HepG2 (cell line): ENCODE measurements around the gene ODR4. TPM values are rescaled to one million over a fixed set of nuclear protein-coding genes. Genes with fewer than 3 reads are reported as not detected.

Source experiments
- ATF7 ChIP-seq, 2 experiments: fragments of 450-650 bp in 1 of 2; sonication (generic) in 1 of 2; formaldehyde crosslinking in 1 of 2; IDR thresholded peaks; 2 replicates each; pipeline versions ENCODE4 v1.4.0 to v1.6.1; 2016 to 2020; ENCODE audit warnings: antibody characterized with exemption in 1 of 2, mild to moderate bottlenecking in 1 of 2, missing genetic modification reagents in 1 of 2
- CHD2 ChIP-seq: IDR thresholded peaks from 2 replicates; pipeline ENCODE4 v1.6.1; 2011; ENCODE audit warnings: low read depth, low read length, improper control_type of control experiment
- FLYWCH1 ChIP-seq: sonication (generic); formaldehyde crosslinking; IDR thresholded peaks from 2 replicates; pipeline ENCODE4 v1.8.1; 2023; ENCODE audit warnings: mild to moderate bottlenecking, missing genetic modification reagents
- FOSL2 ChIP-seq: sonication (generic); formaldehyde crosslinking; IDR thresholded peaks from 2 replicates; pipeline ENCODE4 v1.4.0; 2020; ENCODE audit warnings: missing genetic modification reagents
- FOXA3 ChIP-seq: IDR thresholded peaks from 2 replicates; pipeline ENCODE4 v1.6.1; 2016; ENCODE audit warnings: missing genetic modification reagents, missing compliant biosample characterization
- FOXK2 ChIP-seq: fragments of 450-650 bp; IDR thresholded peaks from 2 replicates; pipeline ENCODE4 v1.6.1; 2016
- MAFF ChIP-seq: IDR thresholded peaks from 2 replicates; pipeline ENCODE4 v1.6.1; 2011; ENCODE audit warnings: low read depth, low read length, improper control_type of control experiment
- MAFG ChIP-seq: sonication (generic); formaldehyde crosslinking; IDR thresholded peaks from 2 replicates; pipeline ENCODE4 v1.5.1; 2020; ENCODE audit warnings: mild to moderate bottlenecking, missing genetic modification reagents
- MED8 ChIP-seq: sonication (generic); formaldehyde crosslinking; IDR thresholded peaks from 2 replicates; pipeline ENCODE4 v1.8.1; 2023; ENCODE audit warnings: mild to moderate bottlenecking, missing genetic modification reagents; ENCODE audit not compliant: insufficient replicate concordance
- MNT ChIP-seq: fragments of 450-650 bp; IDR thresholded peaks from 2 replicates; pipeline ENCODE4 v1.6.1; 2016
- MTERF4 ChIP-seq: sonication (generic); formaldehyde crosslinking; IDR thresholded peaks from 2 replicates; pipeline ENCODE4 v1.8.0; 2023; ENCODE audit warnings: mild to moderate bottlenecking, missing genetic modification reagents
- NCOA1 ChIP-seq: sonication (generic); formaldehyde crosslinking; IDR thresholded peaks from 2 replicates; pipeline ENCODE4 v1.9.0; 2021; ENCODE audit warnings: missing genetic modification reagents
- PHF5A ChIP-seq: IDR thresholded peaks from one replicate; pipeline ENCODE4 v1.6.1; 2018; ENCODE audit warnings: low read depth, missing genetic modification reagents; ENCODE audit not compliant: unreplicated experiment
- PRPF4 ChIP-seq: fragments of 200-400 bp; formaldehyde crosslinking; IDR thresholded peaks from 2 replicates; pipeline ENCODE4 v1.6.1; 2016; ENCODE audit warnings: low read length, low read depth; ENCODE audit not compliant: poor library complexity, severe bottlenecking
- RBFOX2 ChIP-seq: fragments of 200-400 bp; formaldehyde crosslinking; IDR thresholded peaks from 2 replicates; pipeline ENCODE4 v1.6.1; 2017; ENCODE audit warnings: low read depth, mild to moderate bottlenecking, low read length
- SAFB2 ChIP-seq: sonication (generic); formaldehyde crosslinking; IDR thresholded peaks from 2 replicates; pipeline ENCODE4 v1.5.1; 2020; ENCODE audit warnings: missing genetic modification reagents, low read depth, mild to moderate bottlenecking, borderline replicate concordance
- SIX4 ChIP-seq: sonication (generic); formaldehyde crosslinking; IDR thresholded peaks from 2 replicates; pipeline ENCODE4 v1.4.0; 2020; ENCODE audit warnings: missing genetic modification reagents
- SMAD3 ChIP-seq: sonication (generic); formaldehyde crosslinking; IDR thresholded peaks from 2 replicates; pipeline ENCODE4 v1.4.0; 2020; ENCODE audit warnings: missing genetic modification reagents
- SRSF1 ChIP-seq: fragments of 200-400 bp; formaldehyde crosslinking; optimal IDR thresholded peaks from 2 replicates; pipeline ENCODE3; 2017; ENCODE audit warnings: mild to moderate bottlenecking, low read depth, low read length, moderate library complexity
- ZFP91 ChIP-seq: sonication (generic); formaldehyde crosslinking; IDR thresholded peaks from 2 replicates; pipeline ENCODE4 v1.9.0; 2022; ENCODE audit warnings: missing genetic modification reagents, mild to moderate bottlenecking, borderline replicate concordance
- ZNF138 ChIP-seq: sonication (generic); formaldehyde crosslinking; IDR thresholded peaks from 2 replicates; pipeline ENCODE4 v1.5.0; 2020; ENCODE audit warnings: mild to moderate bottlenecking, low read depth, missing genetic modification reagents
- ZNF510 ChIP-seq: sonication (generic); formaldehyde crosslinking; IDR thresholded peaks from 2 replicates; pipeline ENCODE4 v1.4.0; 2020; ENCODE audit warnings: low read depth, mild to moderate bottlenecking, missing genetic modification reagents
- ZNF800 ChIP-seq: sonication (generic); formaldehyde crosslinking; IDR thresholded peaks from 2 replicates; pipeline ENCODE4 v1.4.0; 2020; ENCODE audit warnings: missing genetic modification reagents
- polyA plus RNA-seq, 8 experiments: library from polyadenylated mRNA; depleted of rRNA in 3 of 8; stranded (reverse) in 7 of 8; unstranded in 1 of 8; fragments of >200 nt; fragmentation: Illumina TruSeq in 4 of 8; extraction: Trizol in 4 of 8; gene quantifications; 2 replicates each; pipeline versions ENCODE4 v1.2.1 to v1.2.3, GENCODE V29; 2011 to 2016; ENCODE audit warnings: low read depth in 4 of 8, missing spikeins in 1 of 8, mixed read lengths in 1 of 8; ENCODE audit not compliant: insufficient read depth in 1 of 8
- total RNA-seq, 5 experiments: library from RNA; depleted of rRNA; stranded (reverse); fragments of >200 nt; fragmentation: Illumina TruSeq; extraction: Trizol; gene quantifications; 2 replicates each; pipeline ENCODE4 v1.2.3, GENCODE V29; 2016; ENCODE audit warnings: low read depth in 1 of 5

ODR4 gene
- total and polyA plus RNA-seq, 2 of the 13 experiments (the other 11 are each of a cell fraction or from before 2014, with no cell fraction given), result 16.3 to 22.0 TPM

GRCh38 chr1:186375152-186375928 is at the start of gene ODR4, which contains the start of gene TPR (continued):
- TF ChIP-seq ZNF800 (peak; percentile 31; the same call in 1 of the 2 replicates), MAFG (CRISPR knock-in tag) (no peak), FOSL2 (peak; percentile 56), ZFP91 (CRISPR knock-in tag) (peak; percentile 92), MNT (no peak), SRSF1 (peak; percentile 32), NCOA1 (CRISPR knock-in tag) (peak; percentile 41; the same call in 1 of the 2 replicates), ATF7 (IDR thresholded peaks at IDR 0.05) (peak; percentile 24), ATF7 (CRISPR knock-in tag; IDR thresholded peaks at IDR 0.05) (peak; percentile 82; the same call in 1 of the 2 replicates), CHD2 (peak; percentile 49; the same call in 1 of the 2 replicates), ZNF138 (CRISPR knock-in tag) (0 out of 2 replicates have a peak, but pooled peaks have one; percentile 24), FOXA3 (CRISPR knock-in tag) (0 out of 2 replicates have a peak, but pooled peaks have one; percentile 10), ZNF510 (CRISPR knock-in tag) (peak; percentile 48; the same call in 1 of the 2 replicates), PHF5A (CRISPR knock-in tag) (peak; percentile 86), SAFB2 (CRISPR knock-in tag) (no peak), MTERF4 (CRISPR knock-in tag) (no peak; the same call in 1 of the 2 replicates), FLYWCH1 (CRISPR knock-in tag) (no peak), MAFF (no peak), SIX4 (no peak), SMAD3 (CRISPR knock-in tag) (peak; percentile 52; the same call in 1 of the 2 replicates), FOXK2 (no peak), RBFOX2 (peak; percentile 91), PRPF4 (no peak), MED8 (CRISPR knock-in tag) (peak; percentile 37)
